ENCODE measurements around the gene NRIP1.

GRCh38 chr21:15050568-15051377, 14.0 kb downstream of the NRIP1 start:
- TF ChIP-seq EZH2 (IDR thresholded peaks at IDR 0.05; ENCODE audit: borderline replicate concordance, insufficient read depth, low read length, poor library complexity, severe bottlenecking) (no peak), REST (IDR thresholded peaks at IDR 0.05; ENCODE audit: borderline replicate concordance) (no peak), POLR2AphosphoS5 (IDR thresholded peaks at IDR 0.05) (no peak)
- TF ChIP-seq, protein P1, sequence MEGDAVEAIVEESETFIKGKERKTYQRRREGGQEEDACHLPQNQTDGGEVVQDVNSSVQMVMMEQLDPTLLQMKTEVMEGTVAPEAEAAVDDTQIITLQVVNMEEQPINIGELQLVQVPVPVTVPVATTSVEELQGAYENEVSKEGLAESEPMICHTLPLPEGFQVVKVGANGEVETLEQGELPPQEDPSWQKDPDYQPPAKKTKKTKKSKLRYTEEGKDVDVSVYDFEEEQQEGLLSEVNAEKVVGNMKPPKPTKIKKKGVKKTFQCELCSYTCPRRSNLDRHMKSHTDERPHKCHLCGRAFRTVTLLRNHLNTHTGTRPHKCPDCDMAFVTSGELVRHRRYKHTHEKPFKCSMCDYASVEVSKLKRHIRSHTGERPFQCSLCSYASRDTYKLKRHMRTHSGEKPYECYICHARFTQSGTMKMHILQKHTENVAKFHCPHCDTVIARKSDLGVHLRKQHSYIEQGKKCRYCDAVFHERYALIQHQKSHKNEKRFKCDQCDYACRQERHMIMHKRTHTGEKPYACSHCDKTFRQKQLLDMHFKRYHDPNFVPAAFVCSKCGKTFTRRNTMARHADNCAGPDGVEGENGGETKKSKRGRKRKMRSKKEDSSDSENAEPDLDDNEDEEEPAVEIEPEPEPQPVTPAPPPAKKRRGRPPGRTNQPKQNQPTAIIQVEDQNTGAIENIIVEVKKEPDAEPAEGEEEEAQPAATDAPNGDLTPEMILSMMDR (IDR thresholded peaks at IDR 0.05; ENCODE audit: poor library complexity, severe bottlenecking), result no peak

Measured in neural cell (in vitro differentiated cells).